ENCODE data around the gene TTLL9.

DNA sequence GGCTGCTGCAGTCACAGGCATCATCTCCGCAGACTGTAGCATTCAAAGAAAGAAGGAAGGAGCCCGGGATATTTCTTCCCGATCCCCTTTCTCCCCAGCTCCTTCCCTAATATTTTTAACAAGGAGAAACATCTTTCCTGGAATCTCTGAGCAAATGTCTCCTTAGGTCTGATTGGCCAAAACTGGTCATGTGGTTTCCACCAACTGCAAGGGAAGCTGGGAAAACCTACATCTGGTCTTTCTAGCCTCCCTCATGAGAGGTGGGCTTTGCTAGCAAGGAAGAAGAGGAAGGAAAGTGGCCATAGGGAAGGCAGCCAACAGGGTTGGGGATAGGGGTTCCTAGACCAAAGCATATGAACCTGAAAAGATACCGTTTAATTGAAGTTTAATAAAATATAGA, 46.3 kb downstream of the TTLL9 start:
- TF ChIP-seq, protein P1, sequence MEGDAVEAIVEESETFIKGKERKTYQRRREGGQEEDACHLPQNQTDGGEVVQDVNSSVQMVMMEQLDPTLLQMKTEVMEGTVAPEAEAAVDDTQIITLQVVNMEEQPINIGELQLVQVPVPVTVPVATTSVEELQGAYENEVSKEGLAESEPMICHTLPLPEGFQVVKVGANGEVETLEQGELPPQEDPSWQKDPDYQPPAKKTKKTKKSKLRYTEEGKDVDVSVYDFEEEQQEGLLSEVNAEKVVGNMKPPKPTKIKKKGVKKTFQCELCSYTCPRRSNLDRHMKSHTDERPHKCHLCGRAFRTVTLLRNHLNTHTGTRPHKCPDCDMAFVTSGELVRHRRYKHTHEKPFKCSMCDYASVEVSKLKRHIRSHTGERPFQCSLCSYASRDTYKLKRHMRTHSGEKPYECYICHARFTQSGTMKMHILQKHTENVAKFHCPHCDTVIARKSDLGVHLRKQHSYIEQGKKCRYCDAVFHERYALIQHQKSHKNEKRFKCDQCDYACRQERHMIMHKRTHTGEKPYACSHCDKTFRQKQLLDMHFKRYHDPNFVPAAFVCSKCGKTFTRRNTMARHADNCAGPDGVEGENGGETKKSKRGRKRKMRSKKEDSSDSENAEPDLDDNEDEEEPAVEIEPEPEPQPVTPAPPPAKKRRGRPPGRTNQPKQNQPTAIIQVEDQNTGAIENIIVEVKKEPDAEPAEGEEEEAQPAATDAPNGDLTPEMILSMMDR (IDR thresholded peaks at IDR 0.05), result no peak
- no peak for TF ChIP-seq POLR2A (IDR thresholded peaks at IDR 0.05)

Measured in esophagus squamous epithelium (tissue), 4 donors.